ENCODE data around the gene CHRNB4.

The CHRNB4 gene

GRCh38 chr15:78603467-78603866, 37.5 kb downstream of the CHRNB4 start:
- peaks cover 7% of the 10 kb centered on the region for H3K9me3 ChIP-seq (ENCODE audit: insufficient read depth, low read depth, low read length)
- no peak overlapping the region for H3K4me3 ChIP-seq (ENCODE audit: low read depth, low read length)
- no peaks in the 10 kb centered on the region for H3K36me3 ChIP-seq (ENCODE audit: control insufficient read depth in 1 of 2, insufficient read depth in 2 of 2, low read length in 2 of 2)
- H2AFZ ChIP-seq (ENCODE audit: insufficient read depth, low read length, poor library complexity): no peak overlapping the region
- no peak overlapping the region for H2BK12ac ChIP-seq (ENCODE audit: low read length)
- H2BK5ac ChIP-seq (ENCODE audit: low read depth, low read length, poor library complexity): no peak overlapping the region
- H4K8ac ChIP-seq (ENCODE audit: low read depth, low read length): no peak overlapping the region
- no peak overlapping the region for H3K4ac ChIP-seq (ENCODE audit: low read depth, low read length)
- H3K27ac ChIP-seq (ENCODE audit: low read depth, low read length): no peak overlapping the region
- no peaks in the 10 kb centered on the region for H3K4me1 ChIP-seq (ENCODE audit: control insufficient read depth in 1 of 2, insufficient read depth in 2 of 2, low read length in 2 of 2)
- whole genome bisulfite sequencing (ENCODE audit: extremely low coverage, insufficient coverage, insufficient read length): no CpG with 5 or more reads among the region's 3 CpGs
- H3K27me3 ChIP-seq (ENCODE audit: insufficient read depth, low read length): no peaks in the 10 kb centered on the region
- H3K18ac ChIP-seq (ENCODE audit: low read length): no peak overlapping the region
- no peaks in the 10 kb centered on the region for H3K79me2 ChIP-seq (ENCODE audit: control insufficient read depth, insufficient read depth, low read length, poor library complexity)
- no peak overlapping the region for H3K23ac ChIP-seq (ENCODE audit: low read length)
- H2AK5ac ChIP-seq (ENCODE audit: low read length): no peak overlapping the region
- H4K91ac ChIP-seq (ENCODE audit: low read depth, low read length): no peak overlapping the region
- no peak overlapping the region for H3K9ac ChIP-seq (ENCODE audit: low read length)
- H3K14ac ChIP-seq (ENCODE audit: low read length): no peak overlapping the region
- no peak overlapping the region for H4K12ac ChIP-seq (ENCODE audit: low read depth, low read length)
- H3K79me1 ChIP-seq (ENCODE audit: low read length): no peaks in the 10 kb centered on the region
- no peak overlapping the region for H3K4me2 ChIP-seq (ENCODE audit: low read length)
- no peak overlapping the region for H2BK120ac ChIP-seq (ENCODE audit: insufficient read depth, low read length, poor library complexity)
- DNase-seq: no peak

- Histone ChIP-seq H3K23ac (ENCODE audit: low read length) (no peak overlapping the region), H2BK12ac (ENCODE audit: low read length) (no peak overlapping the region), H3K27ac (ENCODE audit: low read depth, low read length) (no peak overlapping the region), H3K9me3 (ENCODE audit: insufficient read depth, low read depth, low read length) (peaks cover 2% of the 10 kb centered on the region), H2BK120ac (ENCODE audit: insufficient read depth, low read length, poor library complexity) (no peak overlapping the region), H3K79me1 (ENCODE audit: low read length) (no peaks in the 10 kb centered on the region), H3K36me3 (ENCODE audit: control insufficient read depth in 1 of 2, insufficient read depth in 2 of 2, low read length in 2 of 2) (no peaks in the 10 kb centered on the region), H4K12ac (ENCODE audit: low read depth, low read length) (no peak overlapping the region), H2AFZ (ENCODE audit: insufficient read depth, low read length, poor library complexity) (no peak overlapping the region), H3K14ac (ENCODE audit: low read length) (no peak overlapping the region), H3K4me3 (ENCODE audit: low read depth, low read length) (no peak overlapping the region), H2AK5ac (ENCODE audit: low read length) (no peak overlapping the region), H4K91ac (ENCODE audit: low read depth, low read length) (no peak overlapping the region), H3K4me1 (ENCODE audit: control insufficient read depth in 1 of 2, insufficient read depth in 2 of 2, low read length in 2 of 2) (no peaks in the 10 kb centered on the region), H3K4me2 (ENCODE audit: low read length) (no peak overlapping the region), H3K27me3 (ENCODE audit: insufficient read depth, low read length) (no peaks in the 10 kb centered on the region), H3K9ac (ENCODE audit: low read length) (no peak overlapping the region), H3K79me2 (ENCODE audit: control insufficient read depth, insufficient read depth, low read length, poor library complexity) (no peaks in the 10 kb centered on the region), H4K8ac (ENCODE audit: low read depth, low read length) (no peak overlapping the region), H2BK5ac (ENCODE audit: low read depth, low read length, poor library complexity) (no peak overlapping the region), H3K4ac (ENCODE audit: low read depth, low read length) (no peak overlapping the region), H3K18ac (ENCODE audit: low read length) (no peak overlapping the region)
- DNase-seq: no peak
Measured at GRCh38 chr15:78599189-78599588, 41.8 kb downstream of the CHRNB4 start.

- Histone ChIP-seq H3K4ac (ENCODE audit: low read depth, low read length) (no peak overlapping the region), H3K14ac (ENCODE audit: low read length) (no peak overlapping the region), H3K23ac (ENCODE audit: low read length) (no peak overlapping the region), H3K79me1 (ENCODE audit: low read length) (no peaks in the 10 kb centered on the region), H3K9me3 (ENCODE audit: insufficient read depth, low read depth, low read length) (peaks cover 2% of the 10 kb centered on the region), H3K27ac (ENCODE audit: low read depth, low read length) (no peak overlapping the region), H3K27me3 (ENCODE audit: insufficient read depth, low read length) (no peaks in the 10 kb centered on the region), H4K12ac (ENCODE audit: low read depth, low read length) (no peak overlapping the region), H3K36me3 (ENCODE audit: control insufficient read depth in 1 of 2, insufficient read depth in 2 of 2, low read length in 2 of 2) (no peaks in the 10 kb centered on the region), H2BK120ac (ENCODE audit: insufficient read depth, low read length, poor library complexity) (no peak overlapping the region), H3K4me1 (ENCODE audit: control insufficient read depth in 1 of 2, insufficient read depth in 2 of 2, low read length in 2 of 2) (no peaks in the 10 kb centered on the region), H2BK12ac (ENCODE audit: low read length) (no peak overlapping the region), H2BK5ac (ENCODE audit: low read depth, low read length, poor library complexity) (no peak overlapping the region), H3K79me2 (ENCODE audit: control insufficient read depth, insufficient read depth, low read length, poor library complexity) (no peaks in the 10 kb centered on the region), H3K4me2 (ENCODE audit: low read length) (no peak overlapping the region), H4K91ac (ENCODE audit: low read depth, low read length) (no peak overlapping the region), H2AK5ac (ENCODE audit: low read length) (no peak overlapping the region), H3K18ac (ENCODE audit: low read length) (no peak overlapping the region), H4K8ac (ENCODE audit: low read depth, low read length) (no peak overlapping the region), H2AFZ (ENCODE audit: insufficient read depth, low read length, poor library complexity) (no peak overlapping the region), H3K9ac (ENCODE audit: low read length) (no peak overlapping the region), H3K4me3 (ENCODE audit: low read depth, low read length) (no peak overlapping the region)
- DNase-seq: no peak
- no CpG with 5 or more reads among the region's 3 CpGs for WGBS (ENCODE audit: extremely low coverage, insufficient coverage, insufficient read length)
Measured at GRCh38 chr15:78598348-78598747, 42.7 kb downstream of the CHRNB4 start.

GRCh38 chr15:78597583-78597982, 43.4 kb downstream of the CHRNB4 start:
- Histone ChIP-seq H2AK5ac (ENCODE audit: low read length) (no peak overlapping the region), H3K4ac (ENCODE audit: low read depth, low read length) (no peak overlapping the region), H4K12ac (ENCODE audit: low read depth, low read length) (no peak overlapping the region), H3K79me1 (ENCODE audit: low read length) (no peaks in the 10 kb centered on the region), H3K36me3 (ENCODE audit: control insufficient read depth in 1 of 2, insufficient read depth in 2 of 2, low read length in 2 of 2) (no peaks in the 10 kb centered on the region), H2AFZ (ENCODE audit: insufficient read depth, low read length, poor library complexity) (no peak overlapping the region), H3K18ac (ENCODE audit: low read length) (no peak overlapping the region), H3K79me2 (ENCODE audit: control insufficient read depth, insufficient read depth, low read length, poor library complexity) (no peaks in the 10 kb centered on the region), H4K91ac (ENCODE audit: low read depth, low read length) (no peak overlapping the region), H3K4me2 (ENCODE audit: low read length) (no peak overlapping the region), H3K27ac (ENCODE audit: low read depth, low read length) (no peak overlapping the region), H4K8ac (ENCODE audit: low read depth, low read length) (no peak overlapping the region), H3K27me3 (ENCODE audit: insufficient read depth, low read length) (no peaks in the 10 kb centered on the region), H3K4me1 (ENCODE audit: control insufficient read depth in 1 of 2, insufficient read depth in 2 of 2, low read length in 2 of 2) (no peaks in the 10 kb centered on the region), H2BK12ac (ENCODE audit: low read length) (no peak overlapping the region), H2BK120ac (ENCODE audit: insufficient read depth, low read length, poor library complexity) (no peak overlapping the region), H3K4me3 (ENCODE audit: low read depth, low read length) (no peak overlapping the region), H3K9me3 (ENCODE audit: insufficient read depth, low read depth, low read length) (peaks cover 2% of the 10 kb centered on the region), H3K9ac (ENCODE audit: low read length) (no peak overlapping the region), H3K14ac (ENCODE audit: low read length) (no peak overlapping the region), H2BK5ac (ENCODE audit: low read depth, low read length, poor library complexity) (no peak overlapping the region), H3K23ac (ENCODE audit: low read length) (no peak overlapping the region)
- no CpG with 5 or more reads among the region's 1 CpG for WGBS (ENCODE audit: extremely low coverage, insufficient coverage, insufficient read length)
- no peak for DNase-seq

Measured in trophoblast cell (in vitro differentiated cells and primary cell).